GM12892 (cell line): ENCODE measurements around the gene FKBP2.

Experiments used
- DNase-seq: peaks from one replicate; pipeline ENCODE4 v3.0.0; 2011; ENCODE audit not compliant: insufficient read length
- FAIRE-seq: peaks from 2 replicates; lab custom pipeline; 2011; peaks lifted over from hg19 to GRCh38; lab: Jason Lieb, UNC
- POLR2A ChIP-seq: IDR thresholded peaks from 2 replicates; pipeline ENCODE4 v1.6.1; 2011; ENCODE audit warnings: low read depth, low read length, control low read depth
- POLR2AphosphoS5 ChIP-seq: IDR thresholded peaks from 2 replicates; pipeline ENCODE4 v1.6.1; 2011; ENCODE audit warnings: low read depth, low read length, control low read depth
- TAF1 ChIP-seq: IDR thresholded peaks from 2 replicates; pipeline ENCODE4 v1.6.1; 2011; ENCODE audit warnings: low read depth, mild to moderate bottlenecking, control low read depth, low read length, borderline replicate concordance

Gene FKBP2

GRCh38 chr11:64246871-64247728 is 6.2 kb downstream of the FKBP2 start, which contains the start of gene PPP1R14B:
Gene PPP1R14B, minus strand, starts transcription at chr11:64246943. Its CDS starts 270 bp downstream, at chr11:64246673.
- peak; percentile 91 for DNase-seq
- TF ChIP-seq POLR2AphosphoS5 (no peak), TAF1 (no peak), POLR2A (no peak)
- peak; percentile 60 for FAIRE-seq

GRCh38 chr11:64247729-64248531 is 7.0 kb downstream of the FKBP2 start:
- DNase-seq (no peak), FAIRE-seq (no peak)
- TF ChIP-seq POLR2A (no peak), TAF1 (no peak), POLR2AphosphoS5 (no peak)

- DNase-seq = no peak
- no peak for FAIRE-seq
These were observed 7.7 kb downstream of the FKBP2 start for GRCh38 chr11:64248578-64248977.

GRCh38 chr11:64249038-64249437 is 8.1 kb downstream of the FKBP2 start:
- no peak for TF ChIP-seq TAF1
- no peak for TF ChIP-seq POLR2AphosphoS5
- no peak for TF ChIP-seq POLR2A
- DNase-seq = no peak
- no peak for FAIRE-seq

More at GRCh38 chr11:64248578-64248977, 7.7 kb downstream of the FKBP2 start:
- no peak for TF ChIP-seq POLR2AphosphoS5
- no peak for TF ChIP-seq POLR2A
- no peak for TF ChIP-seq TAF1

- DNase-seq (no peak), FAIRE-seq (no peak)
- no peak for TF ChIP-seq POLR2AphosphoS5
- no peak for TF ChIP-seq TAF1
- TF ChIP-seq POLR2A = no peak
These were observed 8.9 kb downstream of the FKBP2 start for GRCh38 chr11:64249563-64250414.

GRCh38 chr11:64250415-64251015 is 9.6 kb downstream of the FKBP2 start:
- DNase-seq (no peak), FAIRE-seq (no peak)
- TF ChIP-seq POLR2A (no peak), TAF1 (no peak), POLR2AphosphoS5 (no peak)

GRCh38 chr11:64251016-64251752 is 10.3 kb downstream of the FKBP2 start, which contains the start of gene PLCB3:
Gene PLCB3, plus strand, starts transcription at chr11:64251530. Its CDS starts 120 bp downstream, at chr11:64251650.
- peak; percentile 93 for DNase-seq
- TF ChIP-seq POLR2AphosphoS5 (no peak), POLR2A (peak; percentile 44; the same call in 1 of the 2 replicates), TAF1 (no peak)
- peak; percentile 79 for FAIRE-seq

GRCh38 chr11:64251753-64252002 is 10.8 kb downstream of the FKBP2 start:
- FAIRE-seq = no peak
- no peak for DNase-seq

GRCh38 chr11:64252003-64252872 is 11.3 kb downstream of the FKBP2 start:
- FAIRE-seq (peak; percentile 66), DNase-seq (peak; percentile 69)
- TF ChIP-seq POLR2AphosphoS5 (no peak), POLR2A (no peak), TAF1 (no peak)

More at GRCh38 chr11:64251753-64252002, 10.8 kb downstream of the FKBP2 start:
- TF ChIP-seq POLR2AphosphoS5 = no peak
- no peak for TF ChIP-seq POLR2A
- no peak for TF ChIP-seq TAF1
